Embryonic facial prominence (tissue), 1 donor: ENCODE results near the gene KRT72.

ENCODE experiments used
- DNase-seq: peaks from one replicate; pipeline ENCODE4 v3.0.0-alpha.2; 2016; ENCODE audit errors: extremely low spot score

KRT72 gene

DNA sequence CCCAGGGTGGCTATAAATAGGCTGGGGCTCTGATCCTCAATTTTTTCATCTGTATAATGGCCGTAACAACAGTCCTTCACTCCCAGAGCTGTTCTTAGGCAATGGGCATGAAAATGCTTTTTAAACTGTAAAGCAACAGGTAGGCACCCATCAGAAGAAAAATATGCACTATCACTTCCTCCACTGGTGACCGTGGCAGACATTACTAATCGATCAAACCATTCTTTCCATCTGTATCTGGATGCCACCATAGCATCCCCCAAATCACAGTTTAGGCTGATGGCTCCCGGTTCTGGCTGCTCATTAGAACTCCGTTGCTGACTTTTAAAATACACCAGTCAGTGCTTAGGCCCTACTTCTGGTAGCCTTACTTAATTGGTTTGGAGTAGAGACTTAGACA is 59.6 kb downstream of the KRT72 start:
- DNase-seq: no peak

DNA sequence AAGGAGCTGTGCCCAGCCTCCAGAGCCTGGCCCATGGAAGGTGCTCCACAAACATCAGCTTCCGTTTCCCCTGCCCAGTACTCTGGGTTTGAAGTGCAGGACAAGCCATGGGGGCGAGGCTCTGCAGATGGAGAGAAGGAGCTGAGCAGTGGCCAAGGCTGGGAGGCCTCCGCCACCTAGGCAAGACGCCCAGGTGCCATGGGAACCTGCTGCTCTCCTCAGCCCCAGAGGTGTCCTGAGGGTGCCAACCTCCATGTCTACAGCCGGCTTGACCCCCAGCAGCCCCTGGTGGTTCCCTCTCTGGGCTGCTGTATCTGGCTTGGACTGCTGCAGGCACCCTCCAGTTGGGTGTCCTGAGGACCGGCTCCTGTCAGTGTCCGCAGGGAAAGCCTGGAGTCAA is 60.7 kb downstream of the KRT72 start:
- DNase-seq: no peak

DNA sequence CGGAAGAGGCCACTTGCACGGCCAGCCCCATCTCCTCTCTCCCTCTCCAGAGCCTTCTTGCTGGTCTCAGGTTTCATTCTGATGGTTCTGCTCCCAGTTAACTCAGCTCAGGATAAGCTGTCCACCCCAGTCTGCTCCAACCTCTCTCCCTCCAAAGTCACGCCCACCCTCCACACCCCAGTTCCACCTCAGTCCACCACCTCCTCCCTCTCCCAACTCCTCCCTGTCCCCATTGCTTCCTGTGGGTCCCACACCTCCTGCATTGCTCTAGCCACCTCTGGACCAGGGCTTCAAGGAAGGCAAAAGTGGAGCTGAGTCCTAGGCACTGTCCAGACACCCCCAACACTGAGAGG is 61.5 kb downstream of the KRT72 start:
- DNase-seq: no peak

DNA sequence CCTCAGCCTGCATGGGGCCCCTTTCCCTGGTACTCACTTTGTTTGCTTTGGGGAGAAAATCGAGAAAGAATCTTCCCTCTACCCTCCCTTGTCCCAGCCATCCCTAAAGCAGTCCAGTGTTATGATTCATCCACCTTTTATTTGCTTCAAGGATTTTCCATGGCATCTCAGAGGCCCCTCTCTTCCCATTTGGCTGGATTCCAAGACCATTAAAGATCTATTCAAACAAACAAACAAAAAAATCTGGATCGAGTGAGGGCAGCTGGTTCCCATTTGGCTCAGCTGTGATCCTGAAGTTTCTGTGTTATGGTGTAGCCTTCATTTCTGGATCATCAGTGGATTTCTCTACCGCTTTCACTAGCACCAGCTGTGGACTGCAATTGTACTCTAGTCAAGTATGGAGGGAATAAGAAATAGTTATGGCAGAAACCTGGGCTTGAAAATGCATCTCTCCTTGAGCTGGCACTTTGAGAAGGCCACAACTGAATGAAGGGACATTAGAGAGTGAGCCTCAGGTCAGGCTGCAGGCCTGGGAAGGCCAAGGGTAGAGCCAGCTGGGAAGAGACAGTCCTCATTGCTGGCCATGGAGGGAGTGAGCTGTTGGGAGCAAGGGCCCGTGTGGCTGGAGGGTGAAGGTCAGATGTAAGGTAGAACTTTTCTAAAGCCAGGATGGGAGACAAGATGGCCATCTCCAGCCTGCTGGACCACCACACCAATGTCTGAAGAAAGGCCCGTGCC is 62.0 kb downstream of the KRT72 start:
- DNase-seq: peak; percentile 76

- no peak for DNase-seq
These were observed 64.2 kb downstream of the KRT72 start for GRCh38 chr12:52537101-52537500.
